ENCODE results near the gene RBMY1D.
"Not testable (repeated sequence)": the region's sequence is repeated elsewhere in the genome, so short reads cannot be mapped to it uniquely, and the experiment has no call there.

RBMY1D gene

GRCh38 chrY:21894426-21894825 lies at the start of gene RBMY1D:
TSS of gene RBMY1D (minus strand) at chrY:21894526. CDS start at chrY:21892513, 2,013 bp downstream.
- not testable (repeated sequence) for H3K4me3 ChIP-seq (ENCODE audit: low read depth, low read length); H3K4me1 ChIP-seq (ENCODE audit: control insufficient read depth, insufficient read depth, low read length); H3K9me3 ChIP-seq (ENCODE audit: control insufficient read depth, insufficient read depth, low read length); H3K27me3 ChIP-seq (ENCODE audit: control insufficient read depth, insufficient read depth, low read length); H3K27ac ChIP-seq (ENCODE audit: low read depth, low read length); H3K9ac ChIP-seq (ENCODE audit: low read depth, low read length); H3K36me3 ChIP-seq (ENCODE audit: control insufficient read depth, insufficient read depth, low read length)

- H3K4me3 ChIP-seq (ENCODE audit: low read depth, low read length); H3K9ac ChIP-seq (ENCODE audit: low read depth, low read length); H3K27ac ChIP-seq (ENCODE audit: low read depth, low read length); H3K27me3 ChIP-seq (ENCODE audit: control insufficient read depth, insufficient read depth, low read length); H3K36me3 ChIP-seq (ENCODE audit: control insufficient read depth, insufficient read depth, low read length); H3K4me1 ChIP-seq (ENCODE audit: control insufficient read depth, insufficient read depth, low read length); H3K9me3 ChIP-seq (ENCODE audit: control insufficient read depth, insufficient read depth, low read length): not testable (repeated sequence)
Observed at GRCh38 chrY:21917932-21918331, 23.6 kb upstream of the RBMY1D start, which contains the start of gene RBMY1E. TSS of gene RBMY1E (minus strand) at chrY:21918032. CDS start at chrY:21916054, 1,978 bp downstream.

GRCh38 chrY:21869407-21870076 lies 24.8 kb downstream of the RBMY1D start:
- H3K4me3 ChIP-seq (ENCODE audit: low read depth, low read length); H3K27ac ChIP-seq (ENCODE audit: low read depth, low read length); H3K4me1 ChIP-seq (ENCODE audit: control insufficient read depth, insufficient read depth, low read length); H3K27me3 ChIP-seq (ENCODE audit: control insufficient read depth, insufficient read depth, low read length); H3K36me3 ChIP-seq (ENCODE audit: control insufficient read depth, insufficient read depth, low read length); H3K9me3 ChIP-seq (ENCODE audit: control insufficient read depth, insufficient read depth, low read length); H3K9ac ChIP-seq (ENCODE audit: low read depth, low read length): not testable (repeated sequence)

GRCh38 chrY:21845481-21845880 lies 48.8 kb downstream of the RBMY1D start:
- H3K4me3 ChIP-seq (ENCODE audit: low read depth, low read length): no peak overlapping the region

GRCh38 chrY:21842090-21842489 lies 52.2 kb downstream of the RBMY1D start:
- Histone ChIP-seq H3K9ac (ENCODE audit: low read depth, low read length) (no peak overlapping the region), H3K27ac (ENCODE audit: low read depth, low read length) (no peak overlapping the region), H3K9me3 (ENCODE audit: control insufficient read depth, insufficient read depth, low read length) (no peaks in the 10 kb centered on the region), H3K4me3 (ENCODE audit: low read depth, low read length) (no peak overlapping the region), H3K36me3 (ENCODE audit: control insufficient read depth, insufficient read depth, low read length) (no peaks in the 10 kb centered on the region), H3K4me1 (ENCODE audit: control insufficient read depth, insufficient read depth, low read length) (no peaks in the 10 kb centered on the region), H3K27me3 (ENCODE audit: control insufficient read depth, insufficient read depth, low read length) (no peaks in the 10 kb centered on the region)

More at GRCh38 chrY:21845481-21845880, 48.8 kb downstream of the RBMY1D start:
- Histone ChIP-seq H3K27ac (ENCODE audit: low read depth, low read length) (no peak overlapping the region), H3K9ac (ENCODE audit: low read depth, low read length) (no peak overlapping the region), H3K36me3 (ENCODE audit: control insufficient read depth, insufficient read depth, low read length) (no peaks in the 10 kb centered on the region), H3K4me1 (ENCODE audit: control insufficient read depth, insufficient read depth, low read length) (no peaks in the 10 kb centered on the region), H3K27me3 (ENCODE audit: control insufficient read depth, insufficient read depth, low read length) (no peaks in the 10 kb centered on the region), H3K9me3 (ENCODE audit: control insufficient read depth, insufficient read depth, low read length) (no peaks in the 10 kb centered on the region)

- H3K27ac ChIP-seq (ENCODE audit: low read depth, low read length): no peak overlapping the region
- no peak overlapping the region for H3K9ac ChIP-seq (ENCODE audit: low read depth, low read length)
- H3K27me3 ChIP-seq (ENCODE audit: control insufficient read depth, insufficient read depth, low read length): no peaks in the 10 kb centered on the region
- H3K4me3 ChIP-seq (ENCODE audit: low read depth, low read length): no peak overlapping the region
- H3K4me1 ChIP-seq (ENCODE audit: control insufficient read depth, insufficient read depth, low read length): no peaks in the 10 kb centered on the region
- no peaks in the 10 kb centered on the region for H3K36me3 ChIP-seq (ENCODE audit: control insufficient read depth, insufficient read depth, low read length)
- no peaks in the 10 kb centered on the region for H3K9me3 ChIP-seq (ENCODE audit: control insufficient read depth, insufficient read depth, low read length)
Observed at GRCh38 chrY:21839489-21839888, 54.8 kb downstream of the RBMY1D start.

GRCh38 chrY:21836343-21836742 lies 58.0 kb downstream of the RBMY1D start:
- H3K4me1 ChIP-seq (ENCODE audit: control insufficient read depth, insufficient read depth, low read length): no peaks in the 10 kb centered on the region
- H3K9me3 ChIP-seq (ENCODE audit: control insufficient read depth, insufficient read depth, low read length): no peaks in the 10 kb centered on the region
- H3K4me3 ChIP-seq (ENCODE audit: low read depth, low read length): no peak overlapping the region
- H3K27me3 ChIP-seq (ENCODE audit: control insufficient read depth, insufficient read depth, low read length): no peaks in the 10 kb centered on the region
- H3K36me3 ChIP-seq (ENCODE audit: control insufficient read depth, insufficient read depth, low read length): no peaks in the 10 kb centered on the region
- no peak overlapping the region for H3K27ac ChIP-seq (ENCODE audit: low read depth, low read length)
- H3K9ac ChIP-seq (ENCODE audit: low read depth, low read length): no peak overlapping the region

GRCh38 chrY:21835052-21835451 lies 59.3 kb downstream of the RBMY1D start:
- H3K4me1 ChIP-seq (ENCODE audit: control insufficient read depth, insufficient read depth, low read length): no peaks in the 10 kb centered on the region
- H3K27me3 ChIP-seq (ENCODE audit: control insufficient read depth, insufficient read depth, low read length): no peaks in the 10 kb centered on the region
- H3K9ac ChIP-seq (ENCODE audit: low read depth, low read length): no peak overlapping the region
- H3K4me3 ChIP-seq (ENCODE audit: low read depth, low read length): no peak overlapping the region
- no peaks in the 10 kb centered on the region for H3K36me3 ChIP-seq (ENCODE audit: control insufficient read depth, insufficient read depth, low read length)
- no peaks in the 10 kb centered on the region for H3K9me3 ChIP-seq (ENCODE audit: control insufficient read depth, insufficient read depth, low read length)
- no peak overlapping the region for H3K27ac ChIP-seq (ENCODE audit: low read depth, low read length)
